Limb (tissue), 2 donors: ENCODE results near the gene USP2.

Experiments
- DNase-seq, 2 donors: peaks; one replicate each; pipeline ENCODE4 v3.0.0-alpha.2; 2016; ENCODE audit errors: extremely low spot score in 2 of 2

The USP2 gene

GRCh38 chr11:119376197-119376847 is 5.2 kb downstream of the USP2 start:
- peak in 1 of 2 donors; percentile 82 for DNase-seq

GRCh38 chr11:119375337-119376196 is 5.9 kb downstream of the USP2 start:
- no peak for DNase-seq

- DNase-seq = no peak
Measured at GRCh38 chr11:119374632-119375336, 6.7 kb downstream of the USP2 start.

- DNase-seq = peak; percentile 71 to 89
Measured at GRCh38 chr11:119373921-119374631, 7.4 kb downstream of the USP2 start.

- no peak for DNase-seq
Measured at GRCh38 chr11:119373059-119373920, 8.2 kb downstream of the USP2 start.

GRCh38 chr11:119372260-119373058 is 9.0 kb downstream of the USP2 start:
- no peak for DNase-seq

- no peak for DNase-seq
Measured at GRCh38 chr11:119371778-119372182, 9.7 kb downstream of the USP2 start.

- DNase-seq = no peak
Measured at GRCh38 chr11:119371067-119371601, 10.4 kb downstream of the USP2 start.

GRCh38 chr11:119370486-119371046 is 10.9 kb downstream of the USP2 start:
- DNase-seq = no peak

GRCh38 chr11:119369132-119369925 is 12.2 kb downstream of the USP2 start:
- DNase-seq = peak in 1 of 2 donors; percentile 34

GRCh38 chr11:119368121-119369034 is 13.1 kb downstream of the USP2 start:
- peak; percentile 56 to 72 for DNase-seq

- DNase-seq = no peak
Measured at GRCh38 chr11:119367661-119368120, 13.8 kb downstream of the USP2 start.

- DNase-seq = no peak
Measured at GRCh38 chr11:119366690-119367620, 14.5 kb downstream of the USP2 start.

- peak in 1 of 2 donors; percentile 23 for DNase-seq
Measured at GRCh38 chr11:119365071-119365591, 16.4 kb downstream of the USP2 start.

GRCh38 chr11:119363851-119364590 is 17.5 kb downstream of the USP2 start:
- peak in 1 of 2 donors; percentile 81 for DNase-seq
